Measurements from ENCODE around the gene NF2. TPM values are rescaled to one million over a fixed set of nuclear protein-coding genes. Genes with fewer than 3 reads are reported as not detected.

NF2 gene
- total RNA-seq, 2 donors from 2014 or later: 33.7 to 35.5 TPM

- Mint-ChIP-seq H3K4me1 (ENCODE audit: low read depth) (peaks cover 44% of the 10 kb centered on the region), H3K36me3 (ENCODE audit: insufficient read depth in 2 of 2) (peaks cover 5 to 11% of the 10 kb centered on the region in 2 donors), H3K4me3 (no peak overlapping the region), H3K27me3 (ENCODE audit: low read depth) (no peaks in the 10 kb centered on the region), H3K27ac (no peak overlapping the region), H3K9me3 (no peaks in the 10 kb centered on the region)
- ATAC-seq (replicated peaks in 1 of 2) (no peak), DNase-seq (no peak)
Measured at GRCh38 chr22:29607426-29607825, 4.0 kb downstream of the NF2 start.

- Mint-ChIP-seq H3K27me3 (ENCODE audit: low read depth) (no peaks in the 10 kb centered on the region), H3K4me3 (no peak overlapping the region), H3K4me1 (ENCODE audit: low read depth) (peaks cover 33% of the 10 kb centered on the region), H3K36me3 (ENCODE audit: insufficient read depth in 2 of 2) (peaks cover 3 to 17% of the 10 kb centered on the region in 2 donors), H3K9me3 (no peaks in the 10 kb centered on the region), H3K27ac (no peak overlapping the region)
- no peak for DNase-seq
- ATAC-seq (replicated peaks in 1 of 2): peak in 1 of 2 donors; percentile 28
Measured at GRCh38 chr22:29609139-29609538, 5.7 kb downstream of the NF2 start.

GRCh38 chr22:29610780-29611179, 7.3 kb downstream of the NF2 start:
- Mint-ChIP-seq H3K4me3 (no peak overlapping the region), H3K27me3 (ENCODE audit: low read depth) (no peaks in the 10 kb centered on the region), H3K4me1 (ENCODE audit: low read depth) (peaks cover 17% of the 10 kb centered on the region), H3K27ac (no peak overlapping the region), H3K9me3 (no peaks in the 10 kb centered on the region), H3K36me3 (ENCODE audit: insufficient read depth in 2 of 2) (peaks cover 3 to 17% of the 10 kb centered on the region in 2 donors)
- ATAC-seq (replicated peaks in 1 of 2) (no peak), DNase-seq (no peak)

DNA sequence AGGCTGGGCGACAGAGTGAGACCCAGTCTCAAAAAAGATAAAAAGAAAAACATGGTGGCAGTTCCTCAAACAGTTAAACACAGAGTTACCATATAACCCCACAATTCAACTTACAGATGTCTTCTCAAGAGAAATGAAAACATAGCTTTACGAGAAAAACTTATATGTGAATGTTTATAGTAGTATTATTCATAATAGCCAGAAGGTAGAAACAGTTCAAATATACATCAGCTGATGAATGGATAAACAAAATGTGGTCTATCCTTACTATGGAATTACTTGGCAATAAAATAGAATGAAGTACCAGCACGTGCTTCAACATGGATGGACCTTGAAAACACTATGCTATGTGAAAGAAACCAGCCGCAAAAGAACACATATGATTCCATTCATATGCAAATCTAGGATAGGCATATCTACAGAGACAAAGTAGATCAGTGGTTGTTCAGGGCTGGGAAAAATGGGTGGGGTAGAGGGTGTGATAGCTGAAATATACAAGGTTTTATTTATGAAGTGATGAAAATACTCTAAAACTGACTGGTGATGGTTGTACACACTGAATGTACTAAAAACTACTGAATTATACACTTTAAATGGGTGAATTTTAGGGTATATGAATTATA, 12.4 kb downstream of the NF2 start:
- Mint-ChIP-seq H3K27me3 (ENCODE audit: low read depth) (no peaks in the 10 kb centered on the region), H3K4me3 (no peak overlapping the region), H3K4me1 (ENCODE audit: low read depth) (peaks cover 28% of the 10 kb centered on the region), H3K36me3 (ENCODE audit: insufficient read depth in 2 of 2) (peaks cover 0 to 6% of the 10 kb centered on the region in 2 donors), H3K9me3 (no peaks in the 10 kb centered on the region), H3K27ac (no peak overlapping the region)
- DNase-seq (no peak), ATAC-seq (replicated peaks in 1 of 2) (no peak)

DNA sequence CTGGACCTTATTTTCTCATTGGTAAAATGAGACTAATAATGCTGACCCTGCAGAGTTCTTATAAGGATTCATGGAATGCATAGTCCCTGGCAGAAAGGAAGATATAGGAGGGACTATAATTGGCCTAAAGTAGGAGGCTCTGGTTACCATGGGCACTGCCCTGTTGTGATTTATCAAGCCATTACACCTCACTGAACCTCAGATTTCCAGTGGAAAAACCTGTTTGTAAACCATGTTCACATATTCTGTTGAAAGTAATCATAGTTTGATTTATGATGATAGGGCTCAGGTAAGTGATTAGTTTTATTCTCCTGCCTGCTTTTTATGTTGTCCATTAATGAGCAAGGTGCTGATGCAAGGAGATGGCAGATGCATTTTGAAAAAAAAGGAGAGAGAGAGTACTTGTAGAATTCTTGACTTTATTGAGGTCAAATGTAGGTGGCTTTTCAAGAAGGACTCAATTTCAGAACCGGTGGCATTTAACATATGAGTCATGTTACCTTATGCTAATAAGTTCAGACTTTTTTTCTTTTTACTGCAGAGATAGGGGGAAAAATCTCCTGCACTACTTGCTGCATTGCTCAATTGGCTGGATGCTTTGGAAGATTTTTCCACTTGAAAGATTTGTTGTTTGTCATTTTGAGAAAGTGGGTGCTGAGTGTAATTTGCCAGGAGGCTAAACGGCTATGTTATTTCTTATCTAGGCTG, 14.6 kb downstream of the NF2 start:
- peak overlapping the region; percentile 14 to 77 for H3K4me3 Mint-ChIP-seq
- H3K27me3 Mint-ChIP-seq (ENCODE audit: low read depth): no peaks in the 10 kb centered on the region
- no peak for DNase-seq
- H3K36me3 Mint-ChIP-seq (ENCODE audit: insufficient read depth in 2 of 2): peaks cover 0 to 5% of the 10 kb centered on the region in 2 donors
- H3K4me1 Mint-ChIP-seq (ENCODE audit: low read depth): peaks cover 42% of the 10 kb centered on the region
- peak overlapping the region; percentile 82 for H3K27ac Mint-ChIP-seq
- ATAC-seq (replicated peaks in 1 of 2): peak; percentile 84 to 90
- no peaks in the 10 kb centered on the region for H3K9me3 Mint-ChIP-seq

DNA sequence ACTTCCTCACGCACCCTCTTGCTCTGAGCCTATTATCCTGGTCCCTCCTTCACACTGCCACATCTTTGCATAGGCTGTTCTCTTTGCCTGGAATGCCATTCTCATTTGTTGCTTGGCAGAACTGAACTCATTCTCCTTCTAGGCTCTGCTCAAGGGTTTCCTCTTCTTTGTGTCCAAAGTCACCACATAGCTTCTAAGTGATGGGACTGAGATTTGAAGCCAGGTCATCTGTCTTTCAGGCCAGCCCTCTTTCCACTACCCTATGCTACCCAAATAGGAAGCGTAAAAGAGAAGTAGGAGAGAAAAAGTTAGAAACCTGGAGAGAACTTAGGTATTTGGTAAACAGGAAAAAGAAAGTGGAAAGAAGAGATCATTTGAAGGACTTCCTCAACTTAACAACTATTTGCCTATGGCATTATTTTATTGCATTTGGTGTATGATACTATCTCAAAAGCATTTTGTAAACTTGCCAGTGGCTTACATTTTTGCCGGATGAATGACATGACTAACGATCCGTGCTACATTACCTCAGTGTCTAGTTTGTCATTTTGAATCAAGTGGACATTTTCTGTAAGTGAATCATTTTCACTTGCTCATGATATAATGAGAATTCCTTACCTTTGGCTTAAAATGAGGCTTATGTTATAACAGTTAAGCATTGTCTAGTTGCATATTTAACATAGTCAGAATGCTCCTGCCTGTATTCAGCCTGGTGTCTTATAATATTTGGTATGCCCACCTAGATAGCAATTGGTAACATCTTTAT, 18.5 kb downstream of the NF2 start:
- no peaks in the 10 kb centered on the region for H3K27me3 Mint-ChIP-seq (ENCODE audit: low read depth)
- ATAC-seq (replicated peaks in 1 of 2) (peak in 1 of 2 donors; percentile 8), DNase-seq (no peak)
- H3K27ac Mint-ChIP-seq: no peak overlapping the region
- H3K36me3 Mint-ChIP-seq (ENCODE audit: insufficient read depth in 2 of 2): no peaks in the 10 kb centered on the region
- no peaks in the 10 kb centered on the region for H3K9me3 Mint-ChIP-seq
- no peak overlapping the region for H3K4me3 Mint-ChIP-seq
- H3K4me1 Mint-ChIP-seq (ENCODE audit: low read depth): peaks cover 75% of the 10 kb centered on the region

- no peaks in the 10 kb centered on the region for H3K36me3 Mint-ChIP-seq (ENCODE audit: insufficient read depth in 2 of 2)
- ATAC-seq (replicated peaks in 1 of 2) (no peak), DNase-seq (no peak)
- no peaks in the 10 kb centered on the region for H3K27me3 Mint-ChIP-seq (ENCODE audit: low read depth)
- H3K27ac Mint-ChIP-seq: peak overlapping the region; percentile 7
- H3K4me1 Mint-ChIP-seq (ENCODE audit: low read depth): peaks cover 65% of the 10 kb centered on the region
- no peaks in the 10 kb centered on the region for H3K9me3 Mint-ChIP-seq
- H3K4me3 Mint-ChIP-seq: peak overlapping the region; percentile 25 to 45
Measured at GRCh38 chr22:29623059-29623458, 19.6 kb downstream of the NF2 start.

DNA sequence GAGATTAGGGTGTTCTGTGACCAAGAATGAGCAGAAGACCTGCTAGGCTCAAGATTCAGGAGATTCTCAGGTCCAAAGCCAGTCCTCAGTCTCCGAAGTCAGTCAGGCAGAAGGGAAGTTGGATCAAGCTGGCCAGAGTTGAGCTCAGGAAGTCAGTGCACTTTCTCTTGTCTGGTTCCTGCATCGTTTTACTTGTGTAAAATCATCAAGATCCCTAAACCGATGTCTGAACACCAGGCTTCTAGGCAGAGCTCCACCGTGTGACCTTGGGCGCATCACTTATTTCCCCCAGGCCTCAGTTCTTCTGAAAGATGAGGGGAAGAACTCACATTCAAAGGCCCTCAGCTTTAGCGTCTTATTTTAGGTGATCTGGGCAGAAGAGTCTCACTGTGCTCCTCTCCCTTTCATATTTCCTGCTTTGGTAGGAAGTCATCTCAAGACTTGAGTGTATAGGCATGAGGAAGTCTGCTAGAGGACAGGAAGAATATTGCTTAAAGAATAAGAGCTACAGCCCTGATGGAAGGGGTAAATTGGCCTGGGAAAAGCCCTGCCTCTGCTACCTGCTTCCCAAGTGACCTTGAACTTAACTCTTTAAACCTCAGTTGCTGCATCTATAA, 20.2 kb downstream of the NF2 start:
- ATAC-seq (replicated peaks in 1 of 2): peak in 1 of 2 donors; percentile 40
- H3K36me3 Mint-ChIP-seq (ENCODE audit: insufficient read depth in 2 of 2): no peaks in the 10 kb centered on the region
- no peaks in the 10 kb centered on the region for H3K27me3 Mint-ChIP-seq (ENCODE audit: low read depth)
- peak overlapping the region; percentile 25 to 29 for H3K4me3 Mint-ChIP-seq
- peak overlapping the region; percentile 7 for H3K27ac Mint-ChIP-seq
- H3K9me3 Mint-ChIP-seq: no peaks in the 10 kb centered on the region
- no peak for DNase-seq
- peaks cover 65% of the 10 kb centered on the region for H3K4me1 Mint-ChIP-seq (ENCODE audit: low read depth)

GRCh38 chr22:29625090-29625825, 21.8 kb downstream of the NF2 start:
- Mint-ChIP-seq H3K27me3 (ENCODE audit: low read depth) (no peaks in the 10 kb centered on the region), H3K27ac (peak overlapping the region; percentile 93), H3K4me3 (peak overlapping the region in 1 of 2 donors; percentile 71), H3K9me3 (no peaks in the 10 kb centered on the region), H3K4me1 (ENCODE audit: low read depth) (peaks cover 64% of the 10 kb centered on the region), H3K36me3 (ENCODE audit: insufficient read depth in 2 of 2) (no peaks in the 10 kb centered on the region)
- ATAC-seq (replicated peaks in 1 of 2) (peak; percentile 47 to 59), DNase-seq (peak; percentile 27 to 32)

DNA sequence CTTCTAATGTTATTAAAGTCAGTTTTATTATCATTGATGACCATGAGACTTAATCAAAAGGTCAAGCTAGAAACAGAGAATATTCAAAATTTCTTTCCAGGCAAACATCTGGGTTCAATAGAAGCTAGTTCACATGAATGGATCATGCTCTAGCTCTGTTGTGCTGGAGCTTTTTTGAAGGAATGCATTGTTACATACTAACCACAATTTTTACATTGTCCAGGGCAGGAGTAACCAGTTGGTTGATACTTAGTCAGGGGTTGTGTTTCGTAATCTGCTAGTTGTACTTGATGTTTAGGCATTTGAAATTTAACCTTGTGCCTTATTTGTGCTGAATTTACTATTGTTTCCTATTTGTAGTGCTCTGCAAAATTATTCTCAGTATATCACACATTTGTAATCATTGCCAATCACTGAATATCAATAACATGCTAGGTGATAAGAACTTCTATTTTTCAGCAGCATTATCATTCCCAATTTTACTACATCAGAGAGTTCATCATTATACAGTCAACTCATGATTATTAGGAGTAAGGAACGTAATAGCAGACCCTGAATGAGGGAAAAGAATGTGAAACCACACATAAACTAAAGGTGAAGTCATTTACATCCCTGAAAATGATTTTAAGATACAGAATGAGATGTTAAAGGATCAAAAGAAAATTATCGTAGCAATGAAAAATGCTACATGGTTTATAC, 23.2 kb downstream of the NF2 start:
- no peaks in the 10 kb centered on the region for H3K9me3 Mint-ChIP-seq
- H3K4me3 Mint-ChIP-seq: no peak overlapping the region
- no peak for ATAC-seq (replicated peaks in 1 of 2)
- no peak overlapping the region for H3K27ac Mint-ChIP-seq
- H3K4me1 Mint-ChIP-seq (ENCODE audit: low read depth): peaks cover 61% of the 10 kb centered on the region
- no peak for DNase-seq
- H3K36me3 Mint-ChIP-seq (ENCODE audit: insufficient read depth in 2 of 2): no peaks in the 10 kb centered on the region
- H3K27me3 Mint-ChIP-seq (ENCODE audit: low read depth): no peaks in the 10 kb centered on the region

DNA sequence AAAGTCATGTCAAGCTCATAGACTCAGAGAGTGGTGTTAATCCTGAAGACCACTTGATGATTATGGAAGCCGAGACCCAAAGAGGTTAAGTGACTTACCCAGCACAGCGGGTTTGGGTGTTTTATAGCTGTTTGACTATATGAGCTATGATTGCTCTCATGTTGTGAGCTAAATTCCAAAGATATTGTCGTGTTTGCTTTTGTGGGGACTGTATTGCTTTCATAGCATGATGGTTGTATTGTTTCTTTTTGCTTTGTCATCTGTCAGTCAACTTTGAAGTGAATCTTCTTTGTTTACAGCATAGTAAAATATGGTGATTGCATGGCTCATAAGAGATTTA, 23.7 kb downstream of the NF2 start:
- H3K4me1 Mint-ChIP-seq (ENCODE audit: low read depth): peaks cover 57% of the 10 kb centered on the region
- no peaks in the 10 kb centered on the region for H3K27me3 Mint-ChIP-seq (ENCODE audit: low read depth)
- no peaks in the 10 kb centered on the region for H3K9me3 Mint-ChIP-seq
- no peak for ATAC-seq (replicated peaks in 1 of 2)
- no peak overlapping the region for H3K4me3 Mint-ChIP-seq
- no peak overlapping the region for H3K27ac Mint-ChIP-seq
- no peaks in the 10 kb centered on the region for H3K36me3 Mint-ChIP-seq (ENCODE audit: insufficient read depth in 2 of 2)
- DNase-seq: no peak
